ENCODE results near the gene LARP6.

LARP6 gene

DNA sequence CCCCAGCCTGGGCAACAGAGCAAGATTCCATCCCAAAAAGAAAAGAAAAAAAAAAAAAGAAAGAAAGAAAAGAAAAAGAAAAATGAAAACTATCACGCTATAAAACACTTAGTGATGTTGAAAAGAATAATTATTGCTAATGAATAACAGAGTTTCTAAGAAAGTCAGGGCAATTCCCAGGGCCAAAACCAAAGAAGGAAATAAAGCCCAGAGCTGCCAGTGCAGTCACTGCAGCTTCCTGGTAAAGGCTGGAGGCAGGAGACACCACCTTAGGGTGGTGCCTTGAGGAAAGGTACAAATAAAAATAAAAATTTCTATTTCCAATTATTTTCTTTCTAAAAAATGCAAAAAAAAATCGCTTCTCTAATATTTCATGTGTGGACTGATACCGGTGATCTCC lies 70.9 kb downstream of the LARP6 start:
- no peak overlapping the region for H2BK5ac ChIP-seq (ENCODE audit: low read length)
- H3K79me1 ChIP-seq (ENCODE audit: low read depth, low read length) = no peaks in the 10 kb centered on the region
- H3K36me3 ChIP-seq (replicated peaks in 1 of 2; ENCODE audit: control insufficient read depth in 2 of 2, insufficient read depth in 2 of 2, low read length in 2 of 2) = no peaks in the 10 kb centered on the region
- H3K27ac ChIP-seq (replicated peaks; ENCODE audit: low read length) = no peak overlapping the region
- no peak overlapping the region for H3K18ac ChIP-seq (ENCODE audit: low read length)
- DNase-seq (ENCODE audit: low spot score) = no peak
- no peak overlapping the region for H2AK5ac ChIP-seq (ENCODE audit: low read depth, low read length)
- peaks cover 0 to 8% (median 0%) of the 10 kb centered on the region in 3 experiments for H3K27me3 ChIP-seq (ENCODE audit: control insufficient read depth in 3 of 3, insufficient read depth in 3 of 3, low read depth in 1 of 3, low read length in 3 of 3)
- H4K8ac ChIP-seq (ENCODE audit: low read depth, low read length) = no peak overlapping the region
- no peak overlapping the region for H2BK120ac ChIP-seq (ENCODE audit: low read depth, low read length)
- H2BK15ac ChIP-seq (ENCODE audit: low read length) = no peak overlapping the region
- H2AFZ ChIP-seq (ENCODE audit: low read length) = no peak overlapping the region
- no peak overlapping the region for H3K14ac ChIP-seq (ENCODE audit: low read length)
- no CpG with 5 or more reads among the region's 3 CpGs for WGBS, 2 donors (ENCODE audit: extremely low coverage in 2 of 2, insufficient read length in 2 of 2, insufficient replicate concordance in 1 of 2)
- H3K9ac ChIP-seq (ENCODE audit: low read depth, low read length, poor library complexity) = no peak overlapping the region
- no peak overlapping the region for H2BK12ac ChIP-seq (ENCODE audit: low read length)
- no peaks in the 10 kb centered on the region for H3K9me3 ChIP-seq (replicated peaks in 1 of 2; ENCODE audit: control insufficient read depth in 2 of 2, insufficient read depth in 1 of 2, low read depth in 1 of 2, low read length in 2 of 2)
- H4K91ac ChIP-seq (ENCODE audit: low read depth, low read length, poor library complexity) = no peak overlapping the region
- no peaks in the 10 kb centered on the region for H3K4me1 ChIP-seq (ENCODE audit: control insufficient read depth in 2 of 2, insufficient read depth in 1 of 2, low read depth in 1 of 2, low read length in 2 of 2)
- no peak overlapping the region for H3K4me3 ChIP-seq (ENCODE audit: low read length in 2 of 2)
- no peak overlapping the region for H3K4ac ChIP-seq (ENCODE audit: low read length)
- no peak overlapping the region for H3K4me2 ChIP-seq (ENCODE audit: insufficient read depth, low read length, poor library complexity, severe bottlenecking)
- no peak overlapping the region for H3K23ac ChIP-seq (ENCODE audit: low read depth, low read length, poor library complexity)

DNA sequence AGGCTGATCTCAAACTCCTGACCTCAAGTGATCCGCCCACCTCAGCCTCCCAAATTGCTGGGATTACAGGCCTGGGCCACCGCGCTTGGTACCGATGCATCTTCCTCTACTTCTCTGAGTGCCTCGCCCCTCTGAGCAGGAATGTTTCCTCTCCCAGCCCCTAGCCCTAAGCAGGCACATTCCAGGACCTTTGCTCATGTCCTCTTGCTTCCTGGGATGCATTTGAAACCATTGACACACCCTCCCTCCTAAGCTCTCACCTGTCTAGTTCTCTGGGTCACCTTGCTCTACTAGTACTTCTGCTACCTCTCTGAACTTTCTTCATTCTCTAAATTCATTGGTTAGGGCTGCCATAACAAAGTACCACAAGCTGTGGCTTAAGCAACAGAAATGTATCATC lies 72.7 kb downstream of the LARP6 start:
- Histone ChIP-seq H2BK15ac (ENCODE audit: low read length) (no peak overlapping the region), H2AFZ (ENCODE audit: low read length) (no peak overlapping the region), H2AK5ac (ENCODE audit: low read depth, low read length) (no peak overlapping the region), H2BK12ac (ENCODE audit: low read length) (no peak overlapping the region), H3K14ac (ENCODE audit: low read length) (no peak overlapping the region), H2BK120ac (ENCODE audit: low read depth, low read length) (no peak overlapping the region), H4K8ac (ENCODE audit: low read depth, low read length) (no peak overlapping the region), H3K79me1 (ENCODE audit: low read depth, low read length) (no peaks in the 10 kb centered on the region), H3K27me3 (ENCODE audit: control insufficient read depth in 3 of 3, insufficient read depth in 3 of 3, low read depth in 1 of 3, low read length in 3 of 3) (peaks cover 0 to 8% (median 0%) of the 10 kb centered on the region in 3 experiments), H3K4me2 (ENCODE audit: insufficient read depth, low read length, poor library complexity, severe bottlenecking) (no peak overlapping the region), H3K4ac (ENCODE audit: low read length) (no peak overlapping the region), H3K9ac (ENCODE audit: low read depth, low read length, poor library complexity) (no peak overlapping the region), H3K27ac (replicated peaks; ENCODE audit: low read length) (no peak overlapping the region), H3K4me3 (ENCODE audit: low read length in 2 of 2) (no peak overlapping the region), H3K4me1 (ENCODE audit: control insufficient read depth in 2 of 2, insufficient read depth in 1 of 2, low read depth in 1 of 2, low read length in 2 of 2) (no peaks in the 10 kb centered on the region), H4K91ac (ENCODE audit: low read depth, low read length, poor library complexity) (no peak overlapping the region), H3K36me3 (replicated peaks in 1 of 2; ENCODE audit: control insufficient read depth in 2 of 2, insufficient read depth in 2 of 2, low read length in 2 of 2) (no peaks in the 10 kb centered on the region), H3K9me3 (replicated peaks in 1 of 2; ENCODE audit: control insufficient read depth in 2 of 2, insufficient read depth in 1 of 2, low read depth in 1 of 2, low read length in 2 of 2) (no peaks in the 10 kb centered on the region), H3K23ac (ENCODE audit: low read depth, low read length, poor library complexity) (no peak overlapping the region), H2BK5ac (ENCODE audit: low read length) (no peak overlapping the region), H3K18ac (ENCODE audit: low read length) (no peak overlapping the region)
- WGBS, 2 donors (ENCODE audit: extremely low coverage in 2 of 2, insufficient read length in 2 of 2, insufficient replicate concordance in 1 of 2) = no CpG with 5 or more reads among the region's 5 CpGs
- DNase-seq (ENCODE audit: low spot score) = no peak

Measured in neuronal stem cell (in vitro differentiated cells).